ENCODE measurements around the gene FAM47E. TPM values are rescaled to one million over a fixed set of nuclear protein-coding genes. Genes with fewer than 3 reads are reported as not detected.

FAM47E gene
- total RNA-seq, 1 donor from 2014 or later: 0.49 TPM

DNA sequence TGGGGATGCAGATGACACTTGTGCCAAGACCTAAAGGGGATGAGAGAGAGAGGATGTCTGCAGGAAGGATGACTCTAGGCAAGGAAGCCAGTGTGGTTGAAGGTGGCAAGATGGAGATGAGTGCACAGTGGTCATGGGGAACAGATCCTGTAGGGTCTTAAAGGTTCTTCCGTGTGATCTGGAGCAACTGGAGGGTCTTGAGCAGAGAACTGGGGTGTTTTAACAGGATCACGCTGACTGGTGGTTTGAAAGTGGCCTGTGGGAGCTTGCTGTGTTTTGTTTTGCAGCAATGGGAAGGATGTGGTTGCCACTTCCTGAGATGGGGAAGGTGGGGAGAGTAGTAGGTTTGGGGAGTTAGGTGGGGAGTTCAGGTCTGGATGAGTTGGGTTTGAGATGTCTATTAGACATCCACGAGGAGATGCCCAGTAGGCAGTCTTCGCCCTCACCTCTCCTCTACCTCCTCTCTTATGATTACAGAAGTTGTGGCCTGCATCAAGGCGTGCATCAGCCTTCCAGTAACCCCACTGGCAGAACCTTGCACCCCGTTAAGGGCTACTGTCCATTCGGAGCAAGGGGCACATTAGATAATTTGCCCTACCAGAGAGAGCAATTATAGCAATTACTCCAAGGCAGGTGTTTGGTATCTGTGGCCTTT lies 53.6 kb downstream of the FAM47E start:
- H3K27ac ChIP-seq: peak overlapping the region; percentile 94
- no peaks in the 10 kb centered on the region for H3K27me3 ChIP-seq
- H3K36me3 ChIP-seq: peaks cover 0 to 6% of the 10 kb centered on the region in 2 donors
- peak overlapping the region; percentile 75 to 85 for H3K4me3 ChIP-seq
- DNase-seq (ENCODE audit: extremely low spot score in 2 of 2): no peak
- TF ChIP-seq POLR2AphosphoS5 (IDR thresholded peaks at IDR 0.05; ENCODE audit: insufficient read depth in 1 of 2, low read depth in 1 of 2) (no peak), POLR2A (IDR thresholded peaks at IDR 0.05) (no peak)
- TF ChIP-seq, protein P1, sequence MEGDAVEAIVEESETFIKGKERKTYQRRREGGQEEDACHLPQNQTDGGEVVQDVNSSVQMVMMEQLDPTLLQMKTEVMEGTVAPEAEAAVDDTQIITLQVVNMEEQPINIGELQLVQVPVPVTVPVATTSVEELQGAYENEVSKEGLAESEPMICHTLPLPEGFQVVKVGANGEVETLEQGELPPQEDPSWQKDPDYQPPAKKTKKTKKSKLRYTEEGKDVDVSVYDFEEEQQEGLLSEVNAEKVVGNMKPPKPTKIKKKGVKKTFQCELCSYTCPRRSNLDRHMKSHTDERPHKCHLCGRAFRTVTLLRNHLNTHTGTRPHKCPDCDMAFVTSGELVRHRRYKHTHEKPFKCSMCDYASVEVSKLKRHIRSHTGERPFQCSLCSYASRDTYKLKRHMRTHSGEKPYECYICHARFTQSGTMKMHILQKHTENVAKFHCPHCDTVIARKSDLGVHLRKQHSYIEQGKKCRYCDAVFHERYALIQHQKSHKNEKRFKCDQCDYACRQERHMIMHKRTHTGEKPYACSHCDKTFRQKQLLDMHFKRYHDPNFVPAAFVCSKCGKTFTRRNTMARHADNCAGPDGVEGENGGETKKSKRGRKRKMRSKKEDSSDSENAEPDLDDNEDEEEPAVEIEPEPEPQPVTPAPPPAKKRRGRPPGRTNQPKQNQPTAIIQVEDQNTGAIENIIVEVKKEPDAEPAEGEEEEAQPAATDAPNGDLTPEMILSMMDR (IDR thresholded peaks at IDR 0.05): no peak
- intact Hi-C loops (cut with DNase I): loop anchor here (10.0 kb wide), 1 partner anchor 90 kb away; the partner anchor contains the start of gene SCARB2
- no peaks in the 10 kb centered on the region for H3K9me3 ChIP-seq
- H3K4me1 ChIP-seq: peaks cover 47% of the 10 kb centered on the region

DNA sequence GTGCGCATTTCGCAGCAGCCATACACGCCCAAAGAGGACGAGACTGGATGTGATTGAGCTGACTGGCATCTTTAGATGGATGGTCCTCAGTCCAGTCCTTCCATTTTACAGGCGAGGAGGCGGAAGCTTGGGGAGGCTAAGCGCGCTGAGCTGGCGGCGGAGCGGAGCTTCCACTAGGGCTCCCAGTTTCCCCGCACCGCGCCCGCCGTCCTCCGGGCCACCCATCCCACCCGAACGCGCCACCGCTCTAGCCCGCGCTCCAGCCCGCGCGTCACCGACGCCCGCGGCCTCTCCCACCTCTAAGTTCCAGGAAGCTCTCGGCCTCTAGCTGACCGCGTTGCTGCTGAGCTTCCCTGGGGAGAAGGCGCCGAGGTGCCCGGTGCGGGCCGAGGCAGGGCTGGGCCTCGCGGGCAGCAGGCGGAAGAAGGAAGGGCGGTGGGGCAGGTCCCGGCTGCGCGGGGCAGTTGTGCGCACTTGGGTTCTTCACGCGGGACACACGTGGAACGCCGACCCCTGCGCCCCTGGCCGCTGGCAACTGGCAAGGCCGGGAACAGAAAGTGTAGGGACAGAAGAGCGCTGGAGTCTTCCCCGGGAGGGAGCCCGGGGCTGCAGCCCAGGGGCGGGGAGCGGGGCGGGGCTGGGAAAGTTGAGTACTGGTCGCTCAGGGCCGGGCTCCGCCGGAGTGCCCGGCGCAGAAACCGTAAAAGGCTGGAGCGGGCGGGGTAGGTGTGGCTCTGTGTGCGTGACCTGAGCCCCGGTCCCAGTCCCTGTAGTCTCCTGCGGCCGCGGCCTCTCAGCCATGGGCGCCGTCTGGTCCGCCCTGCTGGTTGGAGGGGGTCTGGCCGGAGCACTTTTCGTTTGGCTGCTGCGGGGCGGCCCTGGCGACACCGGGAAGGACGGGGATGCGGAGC lies 54.7 kb downstream of the FAM47E start, which contains the start of gene STBD1:
STBD1 (plus strand) TSS at position 763 of the 911 bp plus-strand sequence; CDS start at position 800, 37 bp downstream.
- H3K4me1 ChIP-seq: peaks cover 41% of the 10 kb centered on the region
- no peaks in the 10 kb centered on the region for H3K9me3 ChIP-seq
- peak in 1 of 2 donors; percentile 29 for TF ChIP-seq POLR2A (IDR thresholded peaks at IDR 0.05)
- peak in 1 of 2 donors; percentile 86 for TF ChIP-seq POLR2AphosphoS5 (IDR thresholded peaks at IDR 0.05; ENCODE audit: insufficient read depth in 1 of 2, low read depth in 1 of 2)
- TF ChIP-seq, protein P1 (IDR thresholded peaks at IDR 0.05): no peak
- peaks cover 0 to 6% of the 10 kb centered on the region in 2 donors for H3K36me3 ChIP-seq
- no peak for DNase-seq (ENCODE audit: extremely low spot score in 2 of 2)
- intact Hi-C loops (cut with DNase I): loop anchor here (10.0 kb wide), 1 partner anchor 91 kb away; the partner anchor contains the start of gene SCARB2
- no peaks in the 10 kb centered on the region for H3K27me3 ChIP-seq
- peak within 1 kb of the TSS; percentile 75 to 85 for H3K4me3 ChIP-seq
- peak within 1 kb of the TSS; percentile 94 for H3K27ac ChIP-seq

DNA sequence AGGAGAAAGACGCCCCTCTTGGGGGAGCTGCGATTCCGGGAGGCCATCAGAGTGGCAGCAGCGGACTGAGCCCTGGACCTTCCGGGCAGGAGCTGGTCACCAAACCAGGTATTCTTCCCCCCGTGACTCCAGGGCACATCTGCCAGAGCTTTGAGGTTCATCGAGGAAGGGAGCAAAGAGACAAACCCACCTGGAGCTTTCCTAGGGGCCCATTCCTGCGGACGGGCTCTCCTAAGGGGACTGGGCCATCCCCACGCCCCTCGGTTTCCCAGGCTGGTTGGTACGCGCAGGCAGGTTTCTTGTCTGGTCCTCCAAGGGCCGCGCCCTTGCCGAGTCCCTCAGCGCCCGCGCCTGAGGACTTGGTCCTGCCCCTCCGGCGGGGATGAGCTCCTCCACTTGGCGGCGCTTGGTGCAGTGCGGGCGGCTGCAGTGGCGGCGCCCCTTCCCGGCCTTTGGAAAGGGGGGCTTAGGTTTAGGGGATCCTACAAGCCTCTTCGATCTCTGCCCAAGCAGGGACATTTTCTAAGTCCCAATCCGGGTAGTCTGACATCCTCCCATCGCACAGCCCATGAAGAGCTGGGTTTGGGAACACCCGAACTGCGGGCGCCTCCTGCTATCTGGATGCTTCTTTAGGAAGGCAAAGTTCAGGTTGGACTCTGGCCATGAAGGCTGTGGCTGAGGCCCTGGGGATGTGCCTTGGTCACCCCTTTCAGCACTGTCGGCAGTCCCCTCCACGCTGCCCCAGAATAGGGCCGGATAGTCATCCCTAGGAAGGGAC lies 55.5 kb downstream of the FAM47E start:
- no peaks in the 10 kb centered on the region for H3K27me3 ChIP-seq
- H3K9me3 ChIP-seq: no peaks in the 10 kb centered on the region
- peak overlapping the region; percentile 75 to 85 for H3K4me3 ChIP-seq
- peaks cover 0 to 6% of the 10 kb centered on the region in 2 donors for H3K36me3 ChIP-seq
- intact Hi-C loops (cut with DNase I): loop anchor here (10.0 kb wide), 1 partner anchor 92 kb away; the partner anchor contains the start of gene SCARB2
- H3K4me1 ChIP-seq: peaks cover 38% of the 10 kb centered on the region
- no peak for TF ChIP-seq POLR2A (IDR thresholded peaks at IDR 0.05)
- peak in 1 of 2 donors; percentile 43 for TF ChIP-seq POLR2AphosphoS5 (IDR thresholded peaks at IDR 0.05; ENCODE audit: insufficient read depth in 1 of 2, low read depth in 1 of 2)
- TF ChIP-seq, protein P1 (IDR thresholded peaks at IDR 0.05): peak in 1 of 3 experiments; percentile 24
- no peak for DNase-seq (ENCODE audit: extremely low spot score in 2 of 2)
- peak overlapping the region; percentile 94 for H3K27ac ChIP-seq

DNA sequence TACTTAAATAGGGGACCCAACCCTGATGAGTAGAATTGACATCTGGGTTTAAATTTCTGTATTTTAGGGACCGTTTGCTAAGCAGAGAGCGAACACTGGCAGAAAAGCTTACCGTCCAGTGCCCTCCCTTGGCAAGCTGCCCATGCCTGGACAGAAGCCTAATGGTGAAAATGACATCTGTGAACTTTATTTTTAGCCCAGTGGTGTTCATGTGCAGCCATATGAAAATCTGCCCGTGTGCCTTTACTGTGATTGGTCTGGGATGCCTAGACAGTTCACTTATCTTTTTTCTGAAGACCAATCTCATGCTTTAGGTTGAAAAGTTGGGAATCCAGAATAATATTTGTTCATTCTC lies 56.1 kb downstream of the FAM47E start:
- intact Hi-C loops (cut with DNase I): loop anchor here (10.0 kb wide), 1 partner anchor 93 kb away; the partner anchor contains the start of gene SCARB2
- no peaks in the 10 kb centered on the region for H3K9me3 ChIP-seq
- TF ChIP-seq POLR2AphosphoS5 (IDR thresholded peaks at IDR 0.05; ENCODE audit: insufficient read depth in 1 of 2, low read depth in 1 of 2) (no peak), POLR2A (IDR thresholded peaks at IDR 0.05) (no peak)
- TF ChIP-seq, protein P1 (IDR thresholded peaks at IDR 0.05): no peak
- H3K4me3 ChIP-seq: peak overlapping the region; percentile 75 to 85
- H3K27me3 ChIP-seq: no peaks in the 10 kb centered on the region
- peak overlapping the region; percentile 94 for H3K27ac ChIP-seq
- no peak for DNase-seq (ENCODE audit: extremely low spot score in 2 of 2)
- H3K4me1 ChIP-seq: peaks cover 36% of the 10 kb centered on the region
- H3K36me3 ChIP-seq: peaks cover 0 to 6% of the 10 kb centered on the region in 2 donors
